ENCODE results near the gene SFT2D3. TPM values are rescaled to one million over a fixed set of nuclear protein-coding genes. Genes with fewer than 3 reads are reported as not detected.

Gene SFT2D3
- total RNA-seq, 3 donors from 2014 or later (not counting 1 experiment from before 2014, with no cell fraction given), result 5.5 to 6.6 (median 6.4) TPM

- intact Hi-C loops (cut with micrococcal nuclease), result loop anchor here (5.0 kb wide), 5 partner anchors 110 to 390 kb away; partner anchors contain the start of genes MAP3K2, POLR2D, SAP130 and UGGT1
- Mint-ChIP-seq H3K27ac (peak overlapping the region; percentile 97 to 98), H3K4me1 (peaks cover 35 to 38% of the 10 kb centered on the region in 2 donors), H3K27me3 (ENCODE audit: low read depth in 2 of 2) (no peaks in the 10 kb centered on the region), H3K36me3 (no peaks in the 10 kb centered on the region), H3K9me3 (no peaks in the 10 kb centered on the region), H3K4me3 (peak overlapping the region; percentile 93)
- WGBS (ENCODE audit: insufficient coverage), result 69% methylated on average over 19 of the region's 19 CpGs
- ATAC-seq (no peak), DNase-seq (no peak)
- peaks cover 33% of the 10 kb centered on the region for H3K4me1 ChIP-seq (ENCODE audit: control insufficient read depth, insufficient read depth, low read length)
- H3K27ac ChIP-seq (ENCODE audit: low read length), result peak overlapping the region; percentile 84
- H3K4me3 ChIP-seq (ENCODE audit: low read length), result peak overlapping the region; percentile 52
- no peak for TF ChIP-seq CTCF (IDR thresholded peaks at IDR 0.05)
- no peaks in the 10 kb centered on the region for H3K9me3 ChIP-seq (ENCODE audit: control insufficient read depth, insufficient read depth, low read length)
- peaks cover 20% of the 10 kb centered on the region for H3K36me3 ChIP-seq (ENCODE audit: control insufficient read depth, insufficient read depth, low read length)
- H3K27me3 ChIP-seq (ENCODE audit: control insufficient read depth, insufficient read depth, low read length), result no peaks in the 10 kb centered on the region
Measured at GRCh38 chr2:127702395-127703009, 1.2 kb downstream of the SFT2D3 start.

GRCh38 chr2:127703282-127703681 is 2.0 kb downstream of the SFT2D3 start:
- H3K36me3 ChIP-seq (ENCODE audit: control insufficient read depth, insufficient read depth, low read length), result peaks cover 25% of the 10 kb centered on the region
- intact Hi-C loops (cut with micrococcal nuclease), result loop anchor here (5.0 kb wide), 5 partner anchors 109 to 389 kb away; partner anchors contain the start of genes MAP3K2, POLR2D, SAP130 and UGGT1
- Mint-ChIP-seq H3K9me3 (no peaks in the 10 kb centered on the region), H3K27ac (peak overlapping the region; percentile 97 to 98), H3K4me3 (no peak overlapping the region), H3K4me1 (peaks cover 35 to 38% of the 10 kb centered on the region in 2 donors), H3K36me3 (no peaks in the 10 kb centered on the region), H3K27me3 (ENCODE audit: low read depth in 2 of 2) (no peaks in the 10 kb centered on the region)
- 95% methylated on average over 5 of the region's 5 CpGs for WGBS (ENCODE audit: insufficient coverage)
- H3K27ac ChIP-seq (ENCODE audit: low read length), result no peak overlapping the region
- no peak overlapping the region for H3K4me3 ChIP-seq (ENCODE audit: low read length)
- H3K4me1 ChIP-seq (ENCODE audit: control insufficient read depth, insufficient read depth, low read length), result peaks cover 33% of the 10 kb centered on the region
- no peaks in the 10 kb centered on the region for H3K9me3 ChIP-seq (ENCODE audit: control insufficient read depth, insufficient read depth, low read length)
- DNase-seq, result no peak
- TF ChIP-seq CTCF (IDR thresholded peaks at IDR 0.05), result no peak
- H3K27me3 ChIP-seq (ENCODE audit: control insufficient read depth, insufficient read depth, low read length), result no peaks in the 10 kb centered on the region
- no peak for ATAC-seq

- no peak for DNase-seq
- H3K36me3 ChIP-seq (ENCODE audit: control insufficient read depth, insufficient read depth, low read length), result peaks cover 39% of the 10 kb centered on the region
- intact Hi-C loops (cut with micrococcal nuclease), result loop anchor here (5.0 kb wide), 5 partner anchors 107 to 387 kb away; partner anchors contain the start of genes MAP3K2, POLR2D, SAP130 and UGGT1
- peak overlapping the region; percentile 58 for H3K4me3 Mint-ChIP-seq
- H3K27ac ChIP-seq (ENCODE audit: low read length), result no peak overlapping the region
- no peaks in the 10 kb centered on the region for H3K27me3 ChIP-seq (ENCODE audit: control insufficient read depth, insufficient read depth, low read length)
- H3K27ac Mint-ChIP-seq, result peak overlapping the region; percentile 58 to 75
- no peaks in the 10 kb centered on the region for H3K36me3 Mint-ChIP-seq
- peaks cover 35 to 38% of the 10 kb centered on the region in 2 donors for H3K4me1 Mint-ChIP-seq
- 88% methylated on average over 5 of the region's 5 CpGs for WGBS (ENCODE audit: insufficient coverage)
- no peaks in the 10 kb centered on the region for H3K9me3 Mint-ChIP-seq
- no peak for TF ChIP-seq CTCF (IDR thresholded peaks at IDR 0.05)
- H3K4me1 ChIP-seq (ENCODE audit: control insufficient read depth, insufficient read depth, low read length), result peaks cover 33% of the 10 kb centered on the region
- H3K27me3 Mint-ChIP-seq (ENCODE audit: low read depth in 2 of 2), result no peaks in the 10 kb centered on the region
- H3K4me3 ChIP-seq (ENCODE audit: low read length), result no peak overlapping the region
- no peaks in the 10 kb centered on the region for H3K9me3 ChIP-seq (ENCODE audit: control insufficient read depth, insufficient read depth, low read length)
- ATAC-seq, result no peak
Measured at GRCh38 chr2:127704641-127705390, 3.5 kb downstream of the SFT2D3 start.
